ENCODE results near the gene ZEB2.
A peak's percentile ranks its signal among the peaks of the same experiment; 100 is the strongest.

Gene ZEB2

GRCh38 chr2:144559242-144559641 lies 39.3 kb upstream of the ZEB2 start:
- Histone ChIP-seq H3K4me1 (ENCODE audit: control insufficient read depth in 1 of 2, insufficient read depth in 1 of 2, low read depth in 1 of 2, low read length in 1 of 2) (peaks cover 18 to 21% of the 10 kb centered on the region in 2 experiments), H3K4me3 (ENCODE audit: low read depth in 1 of 2, low read length in 1 of 2) (no peak overlapping the region), H3K9me3 (no peaks in the 10 kb centered on the region), H3K36me3 (no peaks in the 10 kb centered on the region), H3K27me3 (no peaks in the 10 kb centered on the region), H3K27ac (peak overlapping the region; percentile 64)
- TF ChIP-seq, protein P1, sequence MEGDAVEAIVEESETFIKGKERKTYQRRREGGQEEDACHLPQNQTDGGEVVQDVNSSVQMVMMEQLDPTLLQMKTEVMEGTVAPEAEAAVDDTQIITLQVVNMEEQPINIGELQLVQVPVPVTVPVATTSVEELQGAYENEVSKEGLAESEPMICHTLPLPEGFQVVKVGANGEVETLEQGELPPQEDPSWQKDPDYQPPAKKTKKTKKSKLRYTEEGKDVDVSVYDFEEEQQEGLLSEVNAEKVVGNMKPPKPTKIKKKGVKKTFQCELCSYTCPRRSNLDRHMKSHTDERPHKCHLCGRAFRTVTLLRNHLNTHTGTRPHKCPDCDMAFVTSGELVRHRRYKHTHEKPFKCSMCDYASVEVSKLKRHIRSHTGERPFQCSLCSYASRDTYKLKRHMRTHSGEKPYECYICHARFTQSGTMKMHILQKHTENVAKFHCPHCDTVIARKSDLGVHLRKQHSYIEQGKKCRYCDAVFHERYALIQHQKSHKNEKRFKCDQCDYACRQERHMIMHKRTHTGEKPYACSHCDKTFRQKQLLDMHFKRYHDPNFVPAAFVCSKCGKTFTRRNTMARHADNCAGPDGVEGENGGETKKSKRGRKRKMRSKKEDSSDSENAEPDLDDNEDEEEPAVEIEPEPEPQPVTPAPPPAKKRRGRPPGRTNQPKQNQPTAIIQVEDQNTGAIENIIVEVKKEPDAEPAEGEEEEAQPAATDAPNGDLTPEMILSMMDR (IDR thresholded peaks at IDR 0.05), result no peak

- H3K4me3 ChIP-seq (ENCODE audit: low read depth in 1 of 2, low read length in 1 of 2), result no peak overlapping the region
- peaks cover 2 to 5% of the 10 kb centered on the region in 2 experiments for H3K4me1 ChIP-seq (ENCODE audit: control insufficient read depth in 1 of 2, insufficient read depth in 1 of 2, low read depth in 1 of 2, low read length in 1 of 2)
- TF ChIP-seq, protein P1 (IDR thresholded peaks at IDR 0.05), result no peak
- no peaks in the 10 kb centered on the region for H3K9me3 ChIP-seq
- H3K27me3 ChIP-seq, result no peaks in the 10 kb centered on the region
- no peak overlapping the region for H3K27ac ChIP-seq
- H3K36me3 ChIP-seq, result no peaks in the 10 kb centered on the region
These were observed 34.7 kb upstream of the ZEB2 start for GRCh38 chr2:144554492-144555210.

DNA sequence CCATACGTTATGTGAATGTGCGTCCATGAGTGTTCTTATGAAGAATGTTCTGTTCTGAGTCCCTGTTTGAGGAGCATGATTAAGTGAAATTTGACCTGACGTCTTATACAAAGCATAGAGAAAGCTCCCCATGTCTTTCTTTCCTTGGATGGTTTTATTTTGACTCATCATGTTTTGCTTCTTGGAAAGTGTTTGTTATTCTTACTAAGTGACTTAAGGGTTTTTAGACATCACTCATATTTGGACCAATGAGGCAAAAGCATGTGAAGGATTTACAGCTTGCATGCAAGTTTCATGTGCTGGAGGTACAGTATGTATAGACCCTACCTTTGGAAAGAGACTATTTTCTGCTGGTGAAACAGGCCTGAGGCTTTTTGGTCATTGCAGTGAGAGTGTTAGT lies 33.5 kb upstream of the ZEB2 start:
- Histone ChIP-seq H3K9me3 (no peaks in the 10 kb centered on the region), H3K4me1 (ENCODE audit: control insufficient read depth in 1 of 2, insufficient read depth in 1 of 2, low read depth in 1 of 2, low read length in 1 of 2) (no peaks in the 10 kb centered on the region), H3K27me3 (no peaks in the 10 kb centered on the region), H3K27ac (no peak overlapping the region), H3K36me3 (no peaks in the 10 kb centered on the region), H3K4me3 (ENCODE audit: low read depth in 1 of 2, low read length in 1 of 2) (no peak overlapping the region)
- TF ChIP-seq, protein P1 (IDR thresholded peaks at IDR 0.05), result no peak

DNA sequence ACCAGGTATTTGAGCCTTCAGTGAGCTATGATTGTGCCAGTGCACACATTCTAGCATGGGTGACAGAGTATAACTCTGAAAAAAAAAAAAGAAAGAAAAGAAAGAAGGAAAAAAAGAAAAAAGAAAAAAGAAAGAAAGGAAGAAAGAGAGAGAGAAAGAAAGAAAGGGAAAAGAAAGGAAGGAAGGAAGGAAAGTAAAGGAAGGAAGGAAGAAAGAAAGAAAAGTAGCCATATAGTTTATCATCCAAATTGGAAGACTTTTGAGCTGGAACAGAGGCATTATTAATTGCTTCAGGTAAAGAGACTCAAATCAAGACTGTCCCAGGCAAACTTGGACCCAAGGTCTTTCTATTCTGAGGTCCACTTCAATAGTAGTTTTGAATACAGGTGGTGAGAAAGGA lies 32.9 kb upstream of the ZEB2 start:
- TF ChIP-seq, protein P1 (IDR thresholded peaks at IDR 0.05), result no peak
- Histone ChIP-seq H3K36me3 (no peaks in the 10 kb centered on the region), H3K27me3 (no peaks in the 10 kb centered on the region), H3K4me1 (ENCODE audit: control insufficient read depth in 1 of 2, insufficient read depth in 1 of 2, low read depth in 1 of 2, low read length in 1 of 2) (no peaks in the 10 kb centered on the region), H3K4me3 (ENCODE audit: low read depth in 1 of 2, low read length in 1 of 2) (no peak overlapping the region), H3K27ac (no peak overlapping the region), H3K9me3 (no peaks in the 10 kb centered on the region)

GRCh38 chr2:144550911-144551310 lies 31.0 kb upstream of the ZEB2 start:
- H3K36me3 ChIP-seq, result no peaks in the 10 kb centered on the region
- H3K27ac ChIP-seq, result no peak overlapping the region
- H3K9me3 ChIP-seq, result no peaks in the 10 kb centered on the region
- TF ChIP-seq, protein P1 (IDR thresholded peaks at IDR 0.05), result no peak
- no peaks in the 10 kb centered on the region for H3K27me3 ChIP-seq
- no peak overlapping the region for H3K4me3 ChIP-seq (ENCODE audit: low read depth in 1 of 2, low read length in 1 of 2)
- no peaks in the 10 kb centered on the region for H3K4me1 ChIP-seq (ENCODE audit: control insufficient read depth in 1 of 2, insufficient read depth in 1 of 2, low read depth in 1 of 2, low read length in 1 of 2)
